GM18520 (cell line): ENCODE measurements around the gene EMB.
A peak's percentile ranks its signal among the peaks of the same experiment; 100 is the strongest.
"Not testable (repeated sequence)": the region's sequence is repeated elsewhere in the genome, so short reads cannot be mapped to it uniquely, and the experiment has no call there.

Experiments
- ATAC-seq: cut with Tn5 transposase; IDR thresholded peaks from one replicate; pipeline ENCODE4 v1.9.1; 2021; ENCODE audit not compliant: unreplicated experiment

Gene EMB

GRCh38 chr5:50440651-50441492, at the start of gene EMB:
EMB (minus strand) TSS chr5:50441288; CDS start chr5:50441151, 137 bp downstream.
- ATAC-seq: peak; percentile 32

GRCh38 chr5:50489491-50489890, 48.4 kb upstream of the EMB start:
- not testable (repeated sequence) for ATAC-seq

DNA sequence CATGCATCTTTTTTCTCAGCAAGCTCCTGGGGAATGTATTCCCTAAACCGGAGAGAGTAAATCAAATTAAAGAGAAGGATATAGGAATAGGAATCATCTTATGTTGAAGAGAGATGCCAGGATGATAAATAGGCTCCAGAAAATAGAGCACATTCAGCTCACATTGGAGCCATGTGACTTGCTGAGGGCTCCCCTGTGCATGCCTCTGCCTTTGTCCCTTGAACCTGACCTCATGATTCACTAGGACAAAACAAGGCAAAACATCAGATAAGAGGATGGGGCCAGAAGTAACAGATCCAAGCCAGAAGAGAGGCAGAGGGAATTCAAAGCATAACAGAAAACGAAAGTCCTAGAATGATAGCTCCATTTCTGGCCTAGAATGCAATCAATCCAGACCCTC, 37.7 kb upstream of the EMB start:
- not testable (repeated sequence) for ATAC-seq

- peak; percentile 93 for ATAC-seq
These were observed 35.5 kb upstream of the EMB start for GRCh38 chr5:50476549-50476948.

GRCh38 chr5:50465015-50465414, 23.9 kb upstream of the EMB start:
- not testable (repeated sequence) for ATAC-seq

DNA sequence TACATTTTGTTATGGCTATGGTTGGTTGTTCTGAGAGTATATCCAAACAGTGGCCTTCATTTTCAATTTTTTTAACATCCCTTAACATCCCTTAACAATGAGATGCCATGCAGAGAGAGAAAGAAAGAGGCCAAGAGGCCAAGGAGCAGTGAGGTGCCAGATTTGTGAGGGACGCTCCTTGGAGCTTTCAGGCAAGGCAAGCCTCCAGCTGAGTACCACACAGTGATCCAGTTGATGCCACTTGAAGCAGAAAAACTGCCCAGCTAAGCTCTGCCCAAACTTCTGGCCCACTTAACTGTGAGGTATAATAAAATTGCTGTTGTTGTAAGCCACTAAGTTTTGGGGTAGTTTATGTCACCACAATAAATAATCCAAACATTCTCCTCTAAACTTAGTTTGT, 22.6 kb upstream of the EMB start:
- no peak for ATAC-seq

DNA sequence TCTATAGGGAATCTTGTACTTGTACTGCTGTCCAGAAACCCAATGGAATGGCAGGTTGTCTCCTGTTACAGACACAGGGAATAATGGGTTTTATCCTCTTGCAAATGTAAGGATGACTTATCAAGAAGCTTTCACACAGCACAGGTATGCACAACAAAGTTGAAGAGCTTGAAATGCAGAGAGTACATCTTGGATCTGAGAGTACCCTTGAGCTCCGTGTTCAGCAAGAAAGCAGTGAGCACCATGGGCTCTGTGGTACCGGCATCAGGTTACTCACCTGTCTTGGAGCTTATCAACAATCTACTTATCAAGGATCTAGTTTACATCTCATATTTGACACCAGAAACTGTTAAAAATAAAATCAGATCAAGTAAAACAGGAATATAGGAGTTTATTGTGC, 22.0 kb upstream of the EMB start:
- no peak for ATAC-seq

DNA sequence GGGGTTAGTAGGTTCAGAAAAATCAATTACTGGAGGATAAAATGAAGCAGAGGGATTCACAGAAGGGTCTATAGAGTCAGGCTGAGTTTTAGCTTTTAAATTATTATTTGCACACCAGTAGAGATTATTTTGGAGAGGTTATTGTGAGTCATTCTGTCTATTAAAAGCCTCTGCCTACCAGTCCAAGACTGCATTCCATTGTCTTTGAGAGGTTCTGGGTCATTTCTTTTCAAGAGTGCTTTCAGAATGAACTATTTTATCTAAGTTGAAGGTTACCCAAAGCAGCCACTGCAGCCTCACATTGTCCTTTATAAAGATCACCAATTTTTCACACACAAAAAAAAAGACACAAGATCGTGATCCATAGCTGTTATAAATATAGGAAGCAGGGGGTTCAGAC, 21.5 kb upstream of the EMB start:
- not testable (repeated sequence) for ATAC-seq

GRCh38 chr5:50458372-50458771, 17.3 kb upstream of the EMB start:
- not testable (repeated sequence) for ATAC-seq

DNA sequence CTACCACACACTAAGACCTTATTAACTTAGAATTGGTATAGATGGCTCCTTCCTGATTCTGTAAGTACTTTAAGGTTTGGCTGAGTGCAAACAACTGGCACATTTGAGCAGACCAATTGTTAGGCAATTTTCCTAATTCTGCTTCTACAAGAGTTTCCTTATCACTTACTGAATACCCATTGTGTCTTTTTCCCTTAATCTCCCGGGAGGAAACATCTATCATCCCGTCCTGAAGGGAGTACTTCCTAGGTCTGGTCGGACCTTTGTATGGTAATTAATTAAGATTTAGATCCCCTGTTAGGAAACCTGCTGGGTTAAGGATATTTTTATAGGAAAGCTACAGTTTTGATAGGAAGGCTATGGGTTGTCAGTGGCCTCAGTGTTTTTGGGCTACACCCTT, 8.2 kb upstream of the EMB start:
- ATAC-seq: not testable (repeated sequence)

DNA sequence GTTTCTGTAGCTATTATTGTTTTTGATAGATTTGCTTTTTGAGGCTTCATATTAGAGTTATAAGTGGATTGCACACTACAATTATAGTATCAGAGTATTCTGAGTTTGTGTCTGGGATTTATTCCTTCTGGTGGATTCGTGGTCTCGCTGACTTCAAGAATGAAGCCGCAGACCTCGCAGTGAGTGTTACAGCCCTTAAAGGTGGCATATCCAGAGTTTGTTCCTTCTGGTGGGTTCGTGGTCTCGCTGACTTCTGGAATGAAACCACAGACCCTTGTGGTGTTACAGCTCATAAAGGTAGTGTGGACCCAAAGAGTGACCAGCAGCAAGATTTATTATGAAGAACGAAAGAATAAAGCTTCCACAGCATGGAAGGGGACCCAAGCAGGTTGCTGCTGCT, 6.9 kb upstream of the EMB start:
- ATAC-seq: no peak

DNA sequence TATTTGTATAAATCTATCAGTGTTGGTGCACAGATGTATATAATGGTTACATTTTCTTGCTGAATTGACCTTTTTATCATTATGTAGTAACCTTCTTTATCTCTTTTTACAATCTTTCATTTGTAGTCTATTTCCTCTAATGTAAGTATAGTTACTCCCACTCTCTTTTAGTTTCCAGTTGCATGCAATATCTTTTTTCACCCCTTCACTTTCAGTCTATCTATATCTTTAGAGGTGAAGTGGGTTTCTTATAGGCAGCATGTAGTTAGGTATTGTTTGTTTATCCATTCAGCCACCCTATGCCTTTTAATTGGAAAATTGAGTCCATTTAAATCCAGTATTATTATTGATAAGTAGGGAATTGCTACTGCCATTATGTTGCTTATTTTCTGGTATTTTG, 6.1 kb upstream of the EMB start:
- no peak for ATAC-seq

DNA sequence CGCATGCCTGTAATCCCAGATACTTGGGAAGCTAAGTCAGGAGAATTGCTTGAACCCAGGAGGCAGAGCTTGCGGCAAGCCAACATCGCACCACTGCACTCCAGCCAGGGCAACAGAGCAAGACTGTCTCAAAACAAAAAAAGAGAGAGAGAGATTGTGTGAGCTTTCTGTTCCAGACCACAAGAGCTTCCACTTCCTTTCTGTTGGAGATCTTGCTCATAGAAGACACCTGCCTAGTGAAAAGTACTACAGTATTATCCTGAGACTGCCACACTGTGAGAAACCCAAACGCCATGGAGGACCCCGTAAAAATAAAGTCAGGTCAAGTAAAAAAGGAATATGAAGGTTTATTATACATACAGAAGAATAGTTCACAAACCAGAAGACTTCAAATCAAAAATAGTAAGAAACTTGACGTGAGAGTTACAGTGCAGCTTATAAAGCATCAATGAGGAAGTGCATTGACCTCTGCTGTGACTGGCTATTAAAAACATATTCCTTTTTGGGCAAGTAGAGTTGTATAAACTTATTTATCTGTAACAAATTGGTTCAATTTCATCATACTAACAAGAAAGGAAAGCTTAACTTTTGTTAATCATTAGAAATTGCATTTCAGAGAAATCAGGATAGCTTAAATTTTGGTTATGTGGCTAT, 4.3 kb upstream of the EMB start:
- peak; percentile 83 for ATAC-seq

DNA sequence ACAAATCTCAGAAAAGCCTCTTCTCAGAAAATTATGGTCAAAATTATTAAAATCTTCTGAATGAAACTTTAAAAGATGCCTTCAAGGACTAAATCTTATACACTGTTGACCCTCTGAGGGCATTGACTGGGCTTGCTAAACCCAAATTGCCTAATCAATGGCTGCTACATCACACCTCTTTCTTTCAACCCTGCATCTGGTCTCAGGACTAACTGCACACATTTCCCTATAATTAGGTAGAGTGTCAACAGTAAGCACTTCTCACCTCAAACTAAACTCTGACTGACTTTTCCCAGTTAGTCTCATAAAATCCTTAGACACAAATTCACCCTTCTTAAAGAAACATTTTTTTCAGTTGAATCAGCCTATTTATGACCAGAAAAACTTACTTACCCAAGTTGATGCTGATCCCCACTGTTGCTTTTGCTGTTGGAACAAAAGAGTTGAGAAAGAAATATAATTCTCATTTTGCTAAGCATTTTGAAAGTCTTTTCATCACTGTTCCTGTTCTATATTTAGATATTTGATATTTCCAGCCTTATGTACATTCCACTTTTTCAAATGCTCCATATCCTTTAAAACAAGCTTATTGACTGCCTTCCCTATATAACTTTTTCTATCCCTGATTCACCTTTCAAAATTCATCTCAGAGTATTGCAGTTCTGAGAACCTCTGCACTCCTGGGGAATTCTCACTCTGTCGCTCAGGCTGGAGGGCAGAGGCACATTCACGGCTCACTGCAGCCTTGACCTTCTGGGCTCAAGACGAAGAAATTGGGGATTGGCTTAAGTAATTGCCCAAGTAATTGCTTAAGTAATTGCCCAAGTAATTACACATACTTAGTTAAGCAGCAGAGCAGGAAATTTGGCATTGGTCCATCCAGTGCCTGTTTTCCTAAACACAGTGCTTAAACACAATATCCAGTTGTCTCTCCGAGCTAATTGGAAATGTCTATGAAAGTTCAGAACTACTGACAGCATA, 1.8 kb upstream of the EMB start:
- ATAC-seq: not testable (repeated sequence)

GRCh38 chr5:50441493-50441955, 436 bp upstream of the EMB start:
- ATAC-seq: no peak

- ATAC-seq: no peak
These were observed 1.9 kb downstream of the EMB start for GRCh38 chr5:50439221-50439620.

DNA sequence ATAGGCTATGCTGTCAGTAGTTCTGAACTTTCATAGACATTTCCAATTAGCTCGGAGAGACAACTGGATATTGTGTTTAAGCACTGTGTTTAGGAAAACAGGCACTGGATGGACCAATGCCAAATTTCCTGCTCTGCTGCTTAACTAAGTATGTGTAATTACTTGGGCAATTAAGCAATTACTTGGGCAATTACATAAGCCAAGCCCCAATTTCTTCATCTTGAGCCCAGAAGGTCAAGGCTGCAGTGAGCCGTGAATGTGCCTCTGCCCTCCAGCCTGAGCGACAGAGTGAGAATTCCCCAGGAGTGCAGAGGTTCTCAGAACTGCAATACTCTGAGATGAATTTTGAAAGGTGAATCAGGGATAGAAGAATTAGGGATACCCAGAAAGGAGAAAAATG, 3.0 kb downstream of the EMB start:
- ATAC-seq: not testable (repeated sequence)

- ATAC-seq: peak; percentile 47
These were observed 5.9 kb downstream of the EMB start for GRCh38 chr5:50435168-50435567.

GRCh38 chr5:50431133-50431904, 9.8 kb downstream of the EMB start:
- not testable (repeated sequence) for ATAC-seq

DNA sequence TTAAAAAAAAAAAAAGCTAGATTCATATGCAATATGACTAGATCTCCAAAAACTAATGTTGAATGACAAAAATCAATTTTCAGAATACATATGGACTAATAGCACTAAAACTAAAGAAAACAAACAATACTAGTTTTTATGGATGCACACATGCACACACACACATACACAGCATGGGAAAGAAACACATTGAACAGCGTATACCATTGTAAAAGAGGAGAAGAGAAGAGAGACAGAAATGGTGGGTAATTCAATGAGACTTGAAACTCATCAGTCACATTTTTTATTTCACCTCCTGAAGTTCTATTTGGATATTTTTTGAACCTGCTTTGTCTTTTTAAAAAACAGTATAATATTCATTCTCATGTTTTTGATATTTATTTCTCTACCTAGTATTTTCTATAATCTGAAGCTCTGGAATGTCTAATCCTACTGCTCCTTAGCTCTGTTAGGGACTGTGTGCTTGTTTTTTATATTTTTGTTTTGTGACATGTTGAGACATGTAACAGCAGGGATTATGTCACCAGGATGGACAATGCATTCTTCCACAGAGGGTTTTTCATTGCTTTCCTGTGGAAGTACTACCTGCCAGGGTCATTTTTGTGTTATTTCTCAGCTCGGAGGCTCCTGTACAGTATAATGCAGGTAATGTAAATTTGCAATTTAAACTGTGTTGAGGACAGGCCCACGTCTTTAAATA, 17.8 kb downstream of the EMB start:
- not testable (repeated sequence) for ATAC-seq
